SK-N-SH treated with all-trans-retinoic acid at 6 μM for 48 hours (cell line): Measurements from ENCODE around the gene CEP295NL.

Source experiments
- ARNTL ChIP-seq: fragments of 450-650 bp; formaldehyde crosslinking; IDR thresholded peaks from 2 replicates; pipeline ENCODE4 v1.5.0; 2020; ENCODE audit warnings: low read depth, mild to moderate bottlenecking, moderate library complexity, borderline replicate concordance
- BACH2 ChIP-seq: fragments of 250-450 bp; sonication (Bioruptor Pico); IDR thresholded peaks from 2 replicates; pipeline ENCODE4 v1.9.0; 2021; ENCODE audit warnings: mild to moderate bottlenecking, borderline replicate concordance
- CSRNP3 ChIP-seq: fragments of 250-450 bp; sonication (Bioruptor Pico); IDR thresholded peaks from 2 replicates; pipeline ENCODE4 v1.5.1; 2021; ENCODE audit warnings: mild to moderate bottlenecking, moderate library complexity
- GLIS3 ChIP-seq: fragments of 250-450 bp; sonication (Bioruptor Pico); IDR thresholded peaks from 2 replicates; pipeline ENCODE4 v1.5.0; 2020; ENCODE audit warnings: mild to moderate bottlenecking, moderate library complexity
- OSR1 ChIP-seq: fragments of 250-450 bp; sonication (Bioruptor Pico); IDR thresholded peaks from 2 replicates; pipeline ENCODE4 v1.8.0; 2022; ENCODE audit warnings: moderate library complexity, mild to moderate bottlenecking, inconsistent platforms
- PPARA ChIP-seq: fragments of 250-450 bp; sonication (Bioruptor Pico); IDR thresholded peaks from 2 replicates; pipeline ENCODE4 v1.5.0; 2020; ENCODE audit warnings: mild to moderate bottlenecking, borderline replicate concordance
- TSHZ2 ChIP-seq: fragments of 250-450 bp; sonication (Bioruptor Pico); IDR thresholded peaks from 2 replicates; pipeline ENCODE4 v1.5.0; 2020; ENCODE audit warnings: mild to moderate bottlenecking, moderate library complexity
- ZFP3 ChIP-seq: fragments of 250-450 bp; sonication (Bioruptor Pico); IDR thresholded peaks from 2 replicates; pipeline ENCODE4 v1.5.0; 2020; ENCODE audit warnings: mild to moderate bottlenecking, moderate library complexity
- ZNF70 ChIP-seq: fragments of 450-650 bp; formaldehyde crosslinking; IDR thresholded peaks from 2 replicates; pipeline ENCODE4 v1.5.0; 2020; ENCODE audit warnings: mild to moderate bottlenecking, moderate library complexity

GRCh38 chr17:78890498-78890897 lies 12.5 kb downstream of the CEP295NL start:
- TF ChIP-seq GLIS3 (no peak), ZFP3 (no peak), PPARA (CRISPR knock-in tag) (no peak), ARNTL (CRISPR knock-in tag) (no peak), BACH2 (CRISPR knock-in tag) (no peak), OSR1 (CRISPR knock-in tag) (no peak), ZNF70 (CRISPR knock-in tag) (no peak), TSHZ2 (CRISPR knock-in tag) (no peak), CSRNP3 (CRISPR knock-in tag) (no peak)
